Esophagus squamous epithelium (tissue), 5 donors: ENCODE measurements around the gene PDK4. TPM values are rescaled to one million over a fixed set of nuclear protein-coding genes. Genes with fewer than 3 reads are reported as not detected.

Source experiments
- DNase-seq: peaks from one replicate; lab custom pipeline; 2025; lab: John Stamatoyannopoulos, UW
- H3K27ac ChIP-seq, 4 donors: fragments of 200-600 bp; sonication (generic); one replicate each; pipeline ENCODE4 v1.5.1; 2016 to 2019; ENCODE audit warnings: mild to moderate bottlenecking in 1 of 4
- H3K27me3 ChIP-seq, 4 donors: fragments of 200-600 bp; sonication (generic); 1 replicate in 3 of 4; 2 replicates in 1 of 4; pipeline versions ENCODE4 v1.5.1 to v1.6.0; 2017 to 2021; ENCODE audit warnings: antibody characterized with exemption in 1 of 4
- H3K36me3 ChIP-seq, 3 donors: fragments of 200-600 bp; sonication (generic); one replicate each; pipeline ENCODE4 v1.5.1; 2016 to 2019
- H3K4me1 ChIP-seq, 3 donors: fragments of 200-600 bp; sonication (generic); one replicate each; pipeline ENCODE4 v1.5.1; 2017 to 2019
- H3K4me3 ChIP-seq, 4 donors: fragments of 200-600 bp; sonication (generic); 1 replicate in 3 of 4; 2 replicates in 1 of 4; pipeline ENCODE4 v1.5.1; 2016 to 2019; ENCODE audit warnings: mild to moderate bottlenecking in 2 of 4, moderate library complexity in 1 of 4
- H3K9me3 ChIP-seq, 3 donors: fragments of 200-600 bp; sonication (generic); one replicate each; pipeline ENCODE4 v1.5.1; 2016 to 2019
- POLR2A ChIP-seq, 4 donors: fragments of 450-650 bp; IDR thresholded peaks; one replicate each; pipeline ENCODE4 v1.6.1; 2017; ENCODE audit warnings: antibody characterized with exemption in 4 of 4, mild to moderate bottlenecking in 4 of 4, moderate library complexity in 3 of 4
- WGBS, 2 donors: methylation state at CpG; one replicate each; pipeline ENCODE4 v1.1.5; 2018; 5-methylcytosine and 5-hydroxymethylcytosine counted together
- intact Hi-C: fragments of 100-400 bp; cut with DNase I; formaldehyde crosslinking; loops from one replicate; pipeline ENCODE4 v1.15.0; 2022
- total RNA-seq, 4 donors: library from RNA; depleted of rRNA; stranded (reverse); fragments of >200 nt; gene quantifications; one replicate each; pipeline ENCODE4 v1.1.0, GENCODE V29; 2016
- TF ChIP-seq, protein P1 (sequence below), 6 experiments: fragments of 450-650 bp in 4 of 6; fragments of 200-600 bp in 2 of 6; sonication (generic) in 2 of 6; IDR thresholded peaks; one replicate each; pipeline ENCODE4 v1.5.1; 2016 to 2019; ENCODE audit warnings: antibody characterized with exemption in 6 of 6, mild to moderate bottlenecking in 4 of 6, moderate library complexity in 4 of 6
- donor health status: DM: yes; HTN: yes; CAD: no.

Gene PDK4
- total RNA-seq, 4 donors from 2014 or later = 4.1 to 129 (median 64.6) TPM

DNA sequence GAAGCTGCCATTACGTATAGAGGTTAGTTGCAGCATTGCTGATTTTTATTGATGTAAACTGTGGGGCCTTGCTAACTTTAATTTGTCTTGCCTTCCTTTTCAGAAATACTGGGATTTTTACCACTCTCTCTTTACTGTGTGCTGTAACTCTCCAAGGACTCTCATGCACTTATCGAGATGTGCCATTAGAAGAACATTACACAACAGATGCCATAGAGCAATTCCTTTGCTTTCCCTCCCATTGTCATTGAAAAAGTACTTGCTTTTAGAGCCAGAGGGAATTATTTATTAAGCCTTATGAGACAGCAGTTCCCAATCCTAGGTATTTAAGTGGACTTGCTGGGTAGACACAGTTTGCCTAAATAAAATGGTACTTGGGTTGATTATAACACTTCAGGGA, 58.8 kb downstream of the PDK4 start:
- DNase-seq = no peak
- intact Hi-C loops = no loop called here
- Histone ChIP-seq H3K4me1 (peaks cover 0 to 4% (median 0%) of the 10 kb centered on the region in 3 donors), H3K27ac (no peak overlapping the region), H3K36me3 (no peaks in the 10 kb centered on the region), H3K27me3 (no peaks in the 10 kb centered on the region), H3K4me3 (no peak overlapping the region), H3K9me3 (no peaks in the 10 kb centered on the region)
- WGBS, 2 donors = 85 to 90% methylated on average over 2 of the region's 2 CpGs
- no peak for TF ChIP-seq POLR2A (IDR thresholded peaks at IDR 0.05)
- TF ChIP-seq, protein P1, sequence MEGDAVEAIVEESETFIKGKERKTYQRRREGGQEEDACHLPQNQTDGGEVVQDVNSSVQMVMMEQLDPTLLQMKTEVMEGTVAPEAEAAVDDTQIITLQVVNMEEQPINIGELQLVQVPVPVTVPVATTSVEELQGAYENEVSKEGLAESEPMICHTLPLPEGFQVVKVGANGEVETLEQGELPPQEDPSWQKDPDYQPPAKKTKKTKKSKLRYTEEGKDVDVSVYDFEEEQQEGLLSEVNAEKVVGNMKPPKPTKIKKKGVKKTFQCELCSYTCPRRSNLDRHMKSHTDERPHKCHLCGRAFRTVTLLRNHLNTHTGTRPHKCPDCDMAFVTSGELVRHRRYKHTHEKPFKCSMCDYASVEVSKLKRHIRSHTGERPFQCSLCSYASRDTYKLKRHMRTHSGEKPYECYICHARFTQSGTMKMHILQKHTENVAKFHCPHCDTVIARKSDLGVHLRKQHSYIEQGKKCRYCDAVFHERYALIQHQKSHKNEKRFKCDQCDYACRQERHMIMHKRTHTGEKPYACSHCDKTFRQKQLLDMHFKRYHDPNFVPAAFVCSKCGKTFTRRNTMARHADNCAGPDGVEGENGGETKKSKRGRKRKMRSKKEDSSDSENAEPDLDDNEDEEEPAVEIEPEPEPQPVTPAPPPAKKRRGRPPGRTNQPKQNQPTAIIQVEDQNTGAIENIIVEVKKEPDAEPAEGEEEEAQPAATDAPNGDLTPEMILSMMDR (IDR thresholded peaks at IDR 0.05) = no peak

DNA sequence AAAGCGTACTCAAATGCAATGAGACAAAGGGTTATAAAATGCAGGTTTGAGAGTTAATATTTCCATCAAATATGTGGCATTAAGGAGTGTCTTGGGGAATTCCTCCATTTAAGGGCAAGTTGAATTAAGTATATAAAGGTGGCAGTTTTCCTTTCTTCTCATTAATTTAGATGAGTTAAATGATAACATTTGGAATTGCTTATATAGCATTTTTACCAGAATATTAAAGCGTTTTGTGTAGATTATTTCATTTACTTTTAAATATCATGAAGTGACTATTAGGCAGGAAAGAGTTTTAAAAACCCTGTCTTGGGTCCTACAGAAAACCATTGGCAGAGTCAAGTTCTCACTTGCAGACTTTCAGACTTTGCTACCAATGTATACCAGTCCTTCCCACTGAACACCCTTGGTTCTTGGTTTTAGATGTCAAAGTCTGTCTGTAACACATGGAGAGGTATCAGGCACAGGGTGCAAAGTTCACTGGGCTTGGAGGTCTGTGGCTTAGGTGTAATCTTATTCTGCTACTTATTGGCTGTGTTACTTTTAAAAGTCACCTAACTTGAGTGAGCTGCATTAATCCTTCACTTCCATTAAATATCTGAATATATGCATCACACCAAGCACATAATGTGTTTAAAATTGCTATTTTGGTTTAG, 59.5 kb downstream of the PDK4 start:
- no peak overlapping the region for H3K27ac ChIP-seq
- H3K4me3 ChIP-seq = no peak overlapping the region
- no peaks in the 10 kb centered on the region for H3K9me3 ChIP-seq
- H3K27me3 ChIP-seq = no peaks in the 10 kb centered on the region
- DNase-seq = no peak
- 85 to 90% methylated on average over 2 of the region's 2 CpGs for WGBS, 2 donors
- intact Hi-C loops = no loop called here
- TF ChIP-seq, protein P1 (IDR thresholded peaks at IDR 0.05) = no peak
- TF ChIP-seq POLR2A (IDR thresholded peaks at IDR 0.05) = no peak
- peaks cover 0 to 4% (median 0%) of the 10 kb centered on the region in 3 donors for H3K4me1 ChIP-seq
- no peaks in the 10 kb centered on the region for H3K36me3 ChIP-seq

DNA sequence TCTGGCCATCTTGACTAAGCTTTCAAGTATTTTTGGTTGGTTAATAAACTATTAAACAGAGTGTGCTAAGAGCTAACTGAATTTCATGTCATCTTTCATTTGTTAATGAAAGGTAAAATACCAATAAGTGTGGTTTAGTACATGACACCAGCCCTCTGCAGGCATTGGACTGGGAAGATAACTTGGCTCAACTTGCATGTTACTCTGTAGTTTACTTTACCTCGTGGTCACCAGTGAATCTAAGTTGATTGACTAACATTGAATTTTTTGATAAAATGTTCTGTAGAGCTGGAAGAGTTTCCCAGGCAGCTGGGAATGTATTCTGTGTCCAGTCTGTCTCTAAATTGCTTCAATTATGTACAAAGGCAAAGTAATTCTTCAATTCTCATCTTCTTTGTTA, 60.7 kb downstream of the PDK4 start:
- no peak for TF ChIP-seq POLR2A (IDR thresholded peaks at IDR 0.05)
- TF ChIP-seq, protein P1 (IDR thresholded peaks at IDR 0.05) = no peak
- H3K36me3 ChIP-seq = no peaks in the 10 kb centered on the region
- H3K4me1 ChIP-seq = peaks cover 0 to 4% (median 0%) of the 10 kb centered on the region in 3 donors
- WGBS, 2 donors = 23 to 24% methylated on average over 1 of the region's 1 CpG
- no peaks in the 10 kb centered on the region for H3K9me3 ChIP-seq
- H3K27ac ChIP-seq = no peak overlapping the region
- intact Hi-C loops = no loop called here
- H3K4me3 ChIP-seq = no peak overlapping the region
- no peaks in the 10 kb centered on the region for H3K27me3 ChIP-seq
- no peak for DNase-seq

DNA sequence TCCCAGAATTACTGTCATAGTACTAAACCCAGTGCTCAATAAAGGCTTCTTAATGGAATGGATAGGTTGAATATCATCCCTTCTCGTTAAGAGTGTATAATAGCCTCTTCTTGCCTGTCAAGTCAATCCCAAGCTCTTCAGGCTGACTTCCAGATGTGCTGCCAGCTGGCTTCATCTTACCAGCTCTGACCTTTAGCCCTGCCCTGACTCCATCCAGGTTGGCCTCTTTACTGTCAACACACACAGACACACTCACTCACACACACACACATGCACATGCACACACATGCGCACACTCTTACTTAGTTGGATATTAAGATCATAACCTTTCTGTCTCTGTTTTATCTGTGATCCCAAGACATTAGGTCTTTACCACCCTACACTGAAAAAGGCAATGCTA, 61.5 kb downstream of the PDK4 start:
- DNase-seq = no peak
- intact Hi-C loops = no loop called here
- Histone ChIP-seq H3K27me3 (no peaks in the 10 kb centered on the region), H3K27ac (no peak overlapping the region), H3K9me3 (no peaks in the 10 kb centered on the region), H3K4me3 (no peak overlapping the region), H3K4me1 (peaks cover 0 to 4% (median 0%) of the 10 kb centered on the region in 3 donors), H3K36me3 (no peaks in the 10 kb centered on the region)
- WGBS, 2 donors = 62 to 71% methylated on average over 2 of the region's 2 CpGs
- no peak for TF ChIP-seq POLR2A (IDR thresholded peaks at IDR 0.05)
- TF ChIP-seq, protein P1 (IDR thresholded peaks at IDR 0.05) = no peak

Other genes starting within 250 kb of the PDK4 start
- gene PON3, start 200.1 kb downstream of the PDK4 start, total RNA-seq = 1 to 10 TPM in 2 of 4 donors, under 1 TPM in 1, not detected in 1; 0.40 to 2.5 (median 1.9) TPM
- gene PON2, start 161.5 kb downstream of the PDK4 start, total RNA-seq = 10 to 100 TPM; 28.0 to 70.9 (median 52.3) TPM
- under 1 TPM in 1 of 4 donors, not detected in 3; 0.19 TPM for gene ASB4, start 110.6 kb downstream of the PDK4 start, total RNA-seq
- 1 to 10 TPM; 2.0 to 8.0 (median 2.4) TPM for gene DYNC1I1, start 176.0 kb upstream of the PDK4 start, total RNA-seq